Panc1 (cell line): ENCODE measurements around the gene IQCC. TPM values are rescaled to one million over a fixed set of nuclear protein-coding genes. Genes with fewer than 3 reads are reported as not detected.

Experiments used
- total RNA-seq: library from RNA; stranded (reverse); gene quantifications from one replicate; pipeline ENCODE4 v1.2.1, GENCODE V29; 2021; ENCODE audit not compliant: unreplicated experiment

IQCC gene
- total RNA-seq, 1 experiment from 2014 or later = 4.4 TPM

Other genes with a start within 250 kb of the IQCC start
- gene KHDRBS1, start 191.8 kb upstream of the IQCC start, total RNA-seq = 163 TPM
- 35.0 TPM for gene TMEM39B, start 132.7 kb upstream of the IQCC start, total RNA-seq
- 116 TPM for gene KPNA6, start 97.6 kb upstream of the IQCC start, total RNA-seq
- 115 TPM for gene TXLNA, start 26.0 kb upstream of the IQCC start, total RNA-seq
- 10.8 TPM for gene CCDC28B, start 5.1 kb upstream of the IQCC start, total RNA-seq
- gene DCDC2B, start 3.4 kb downstream of the IQCC start, total RNA-seq = not detected
- 23.3 TPM for gene TMEM234, start 16.7 kb downstream of the IQCC start, total RNA-seq
- gene EIF3I, start 16.7 kb downstream of the IQCC start, total RNA-seq = 294 TPM
- gene FAM167B, start 41.6 kb downstream of the IQCC start, total RNA-seq = 1.9 TPM
- gene LCK, start 45.6 kb downstream of the IQCC start, total RNA-seq = 0.57 TPM
- 256 TPM for gene HDAC1, start 86.4 kb downstream of the IQCC start, total RNA-seq
- 176 TPM for gene MARCKSL1, start 130.6 kb downstream of the IQCC start, total RNA-seq
- gene FAM229A, start 156.8 kb downstream of the IQCC start, total RNA-seq = 6.7 TPM
- 3.6 TPM for gene TSSK3, start 156.9 kb downstream of the IQCC start, total RNA-seq
- 64.9 TPM for gene BSDC1, start 188.8 kb downstream of the IQCC start, total RNA-seq